Measurements from ENCODE around the gene TXNL4A. TPM values are rescaled to one million over a fixed set of nuclear protein-coding genes. Genes with fewer than 3 reads are reported as not detected.

TXNL4A gene
- total RNA-seq, 4 donors from 2014 or later: 4.1 to 36.8 (median 31.0) TPM

- intact Hi-C loops (cut with DNase I; ENCODE audit: low total_unique reads): loop anchor here (2.0 to 5.0 kb wide), 2 partner anchors 37 to 82 kb away; partner anchors contain the start of gene TXNL4A
- in situ Hi-C loops (cut with MboI; ENCODE audit: low pct_ligation_motif_present in 1 of 4, low pct_unique_long_range_greater_than_20kb in 1 of 4, low sequenced_read_pairs in 3 of 4): loop anchor here in 1 of 4 donors (10.0 kb wide), 1 partner anchor 84 kb away; the partner anchor contains the start of gene RBFA
- Histone ChIP-seq H3K9me3 (no peaks in the 10 kb centered on the region), H3K4me1 (peaks cover 24 to 83% (median 50%) of the 10 kb centered on the region in 4 donors), H3K36me3 (no peaks in the 10 kb centered on the region), H3K27ac (peak overlapping the region; percentile 85 to 98 (median 96)), H3K4me3 (peak overlapping the region; percentile 95 to 98 (median 97)), H3K27me3 (no peaks in the 10 kb centered on the region)
- 5 to 14% methylated on average over 1 to 19 of the region's 81 CpGs for WGBS, 2 donors (ENCODE audit: low coverage in 1 of 2)
- DNase-seq: peak; percentile 59
- no peak for TF ChIP-seq CTCF (IDR thresholded peaks at IDR 0.05)
- no peak for TF ChIP-seq EP300 (IDR thresholded peaks at IDR 0.05; ENCODE audit: low read depth)
- peak; percentile 55 for TF ChIP-seq POLR2A (IDR thresholded peaks at IDR 0.05)
- TF ChIP-seq POLR2AphosphoS5 (IDR thresholded peaks at IDR 0.05): peak in 2 of 3 donors; percentile 28 to 60
These were observed 37.6 kb downstream of the TXNL4A start for GRCh38 chr18:79950515-79951341.

GRCh38 chr18:79949697-79950487, 38.5 kb downstream of the TXNL4A start:
- Histone ChIP-seq H3K36me3 (no peaks in the 10 kb centered on the region), H3K27ac (peak overlapping the region; percentile 85 to 98 (median 96)), H3K9me3 (no peaks in the 10 kb centered on the region), H3K4me1 (peaks cover 23 to 83% (median 57%) of the 10 kb centered on the region in 4 donors), H3K4me3 (peak overlapping the region; percentile 95 to 98 (median 97)), H3K27me3 (no peaks in the 10 kb centered on the region)
- TF ChIP-seq POLR2AphosphoS5 (IDR thresholded peaks at IDR 0.05) (no peak), CTCF (IDR thresholded peaks at IDR 0.05) (no peak), EP300 (IDR thresholded peaks at IDR 0.05; ENCODE audit: low read depth) (no peak), POLR2A (IDR thresholded peaks at IDR 0.05) (no peak)
- WGBS, 2 donors (ENCODE audit: low coverage in 1 of 2): 29 to 45% methylated on average over 12 of the region's 12 CpGs
- DNase-seq: peak; percentile 43
- intact Hi-C loops (cut with DNase I; ENCODE audit: low total_unique reads): loop anchor here (2.0 to 5.0 kb wide), 2 partner anchors 37 to 83 kb away; partner anchors contain the start of gene TXNL4A
- in situ Hi-C loops (cut with MboI; ENCODE audit: low pct_ligation_motif_present in 1 of 4, low pct_unique_long_range_greater_than_20kb in 1 of 4, low sequenced_read_pairs in 3 of 4): loop anchor here in 1 of 4 donors (10.0 kb wide), 1 partner anchor 85 kb away; the partner anchor contains the start of gene RBFA

- in situ Hi-C loops (cut with MboI; ENCODE audit: low pct_ligation_motif_present in 1 of 4, low pct_unique_long_range_greater_than_20kb in 1 of 4, low sequenced_read_pairs in 3 of 4) (no loop called here), intact Hi-C loops (cut with DNase I; ENCODE audit: low total_unique reads) (no loop called here)
- DNase-seq: peak; percentile 7
- Histone ChIP-seq H3K36me3 (no peaks in the 10 kb centered on the region), H3K9me3 (no peaks in the 10 kb centered on the region), H3K27me3 (no peaks in the 10 kb centered on the region), H3K4me1 (peaks cover 20 to 83% (median 61%) of the 10 kb centered on the region in 4 donors), H3K27ac (peak overlapping the region; percentile 85 to 98 (median 96)), H3K4me3 (no peak overlapping the region)
- 91 to 100% methylated on average over 3 to 23 of the region's 23 CpGs for WGBS, 2 donors (ENCODE audit: low coverage in 1 of 2)
- TF ChIP-seq CTCF (IDR thresholded peaks at IDR 0.05) (no peak), POLR2A (IDR thresholded peaks at IDR 0.05) (no peak), EP300 (IDR thresholded peaks at IDR 0.05; ENCODE audit: low read depth) (no peak), POLR2AphosphoS5 (IDR thresholded peaks at IDR 0.05) (no peak)
These were observed 39.5 kb downstream of the TXNL4A start for GRCh38 chr18:79948719-79949411.
